Neural progenitor cell (in vitro differentiated cells): ENCODE results near the gene FRAS1. TPM values are rescaled to one million over a fixed set of nuclear protein-coding genes. Genes with fewer than 3 reads are reported as not detected.

Experiments used
- DNase-seq: peaks from one replicate; pipeline ENCODE4 v3.0.0-alpha.2; 2016; ENCODE audit warnings: low spot score
- H2AFZ ChIP-seq: fragments of 200-600 bp; sonication (generic); replicated peaks from 2 replicates; pipeline ENCODE4 v1.6.1; 2016; ENCODE audit warnings: antibody characterized with exemption
- H3F3A ChIP-seq: fragments of 200-600 bp; sonication (generic); 2 replicates; pipeline ENCODE4 v1.6.1; 2016; ENCODE audit warnings: antibody characterized with exemption, low read depth
- H3K27ac ChIP-seq: fragments of 200-600 bp; sonication (generic); 2 replicates; pipeline ENCODE4 v1.5.1; 2016; ENCODE audit warnings: mild to moderate bottlenecking
- H3K27me3 ChIP-seq: fragments of 200-600 bp; sonication (generic); 2 replicates; pipeline ENCODE4 v1.6.1; 2016; ENCODE audit warnings: mild to moderate bottlenecking, moderate library complexity
- H3K36me3 ChIP-seq: fragments of 200-600 bp; sonication (generic); 2 replicates; pipeline ENCODE4 v1.5.1; 2016
- H3K4me1 ChIP-seq: fragments of 200-600 bp; sonication (generic); 2 replicates; pipeline ENCODE4 v1.6.1; 2016; ENCODE audit warnings: mixed run types
- H3K4me2 ChIP-seq: fragments of 200-600 bp; sonication (generic); 2 replicates; pipeline ENCODE4 v1.6.1; 2016
- H3K4me3 ChIP-seq: fragments of 200-600 bp; sonication (generic); 2 replicates; pipeline ENCODE4 v1.5.1; 2016
- H3K79me2 ChIP-seq: fragments of 200-600 bp; sonication (generic); 2 replicates; pipeline ENCODE4 v1.6.1; 2016; ENCODE audit warnings: low read depth
- H3K9ac ChIP-seq: fragments of 200-600 bp; sonication (generic); 2 replicates; pipeline ENCODE4 v1.6.1; 2016
- H3K9me3 ChIP-seq: fragments of 200-600 bp; sonication (generic); 2 replicates; pipeline ENCODE4 v1.5.1; 2016; ENCODE audit warnings: low read depth
- H4K20me1 ChIP-seq: fragments of 200-600 bp; sonication (generic); 2 replicates; pipeline ENCODE4 v1.6.1; 2016; ENCODE audit warnings: low read depth
- H3K27ac Mint-ChIP-seq: 3 replicates; pipeline ENCODE4 v1.8.0; 2021; ENCODE audit warnings: mixed read lengths
- H3K27me3 Mint-ChIP-seq: 2 replicates; pipeline ENCODE4 v1.8.0; 2022; ENCODE audit warnings: low read depth, mild to moderate bottlenecking, inconsistent platforms, moderate library complexity, mixed read lengths; ENCODE audit not compliant: insufficient read depth
- H3K36me3 Mint-ChIP-seq: 3 replicates; pipeline ENCODE4 v1.8.0; 2021; ENCODE audit warnings: mixed read lengths
- H3K4me1 Mint-ChIP-seq: 3 replicates; pipeline ENCODE4 v1.8.0; 2021; ENCODE audit warnings: mixed read lengths
- H3K4me3 Mint-ChIP-seq: 3 replicates; pipeline ENCODE4 v1.8.0; 2021; ENCODE audit warnings: mild to moderate bottlenecking, moderate library complexity, mixed read lengths
- H3K9me3 Mint-ChIP-seq: 3 replicates; pipeline ENCODE4 v1.8.0; 2020; ENCODE audit warnings: mixed read lengths
- EZH2 ChIP-seq: fragments of 200-600 bp; sonication (generic); IDR thresholded peaks from 2 replicates; pipeline ENCODE4 v1.6.1; 2017; ENCODE audit warnings: antibody characterized with exemption, mild to moderate bottlenecking, moderate library complexity
- EZH2phosphoT487 ChIP-seq: fragments of 200-600 bp; sonication (generic); IDR thresholded peaks from 2 replicates; pipeline ENCODE4 v1.6.1; 2017; ENCODE audit warnings: antibody characterized with exemption
- total RNA-seq: library from RNA; depleted of rRNA; stranded (reverse); fragments of >200 nt; gene quantifications from 2 replicates; pipeline ENCODE4 v1.2.3, GENCODE V29; 2015; ENCODE audit warnings: low replicate concordance
- TF ChIP-seq, protein P1 (sequence below): fragments of 200-600 bp; sonication (generic); IDR thresholded peaks from 2 replicates; pipeline ENCODE4 v1.5.1; 2017; ENCODE audit warnings: antibody characterized with exemption, mild to moderate bottlenecking

FRAS1 gene
- total RNA-seq, 1 donor from 2014 or later = 21.3 TPM

DNA sequence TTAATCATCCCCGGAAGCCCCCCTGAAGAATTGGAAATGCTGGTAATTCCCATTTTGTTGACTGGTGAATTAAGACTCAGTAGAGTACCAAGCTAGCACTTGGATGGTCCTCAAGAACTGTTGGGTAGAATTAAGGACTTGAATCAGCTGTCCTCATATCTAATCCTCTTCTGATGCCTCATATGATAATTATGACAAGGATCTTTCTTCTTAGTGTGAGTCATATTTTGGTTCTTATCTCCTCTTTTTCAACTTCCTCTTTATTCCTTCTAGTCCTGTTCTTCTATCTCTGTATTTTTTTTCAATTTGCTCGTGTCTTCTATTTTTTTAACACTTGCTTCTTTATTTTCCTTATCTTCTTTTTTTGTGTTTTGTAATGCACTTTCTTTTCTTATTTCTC, 288.1 kb downstream of the FRAS1 start:
- no peak overlapping the region for H3K4me3 Mint-ChIP-seq
- peaks cover 2% of the 10 kb centered on the region for H3K27me3 Mint-ChIP-seq
- Histone ChIP-seq H3F3A (no peaks in the 10 kb centered on the region), H3K36me3 (no peaks in the 10 kb centered on the region), H3K4me2 (no peak overlapping the region), H2AFZ (no peak overlapping the region), H3K27ac (no peak overlapping the region), H3K4me1 (no peaks in the 10 kb centered on the region), H3K9me3 (no peaks in the 10 kb centered on the region), H3K27me3 (no peaks in the 10 kb centered on the region), H4K20me1 (no peaks in the 10 kb centered on the region), H3K4me3 (no peak overlapping the region), H3K9ac (no peak overlapping the region), H3K79me2 (no peaks in the 10 kb centered on the region)
- TF ChIP-seq, protein P1, sequence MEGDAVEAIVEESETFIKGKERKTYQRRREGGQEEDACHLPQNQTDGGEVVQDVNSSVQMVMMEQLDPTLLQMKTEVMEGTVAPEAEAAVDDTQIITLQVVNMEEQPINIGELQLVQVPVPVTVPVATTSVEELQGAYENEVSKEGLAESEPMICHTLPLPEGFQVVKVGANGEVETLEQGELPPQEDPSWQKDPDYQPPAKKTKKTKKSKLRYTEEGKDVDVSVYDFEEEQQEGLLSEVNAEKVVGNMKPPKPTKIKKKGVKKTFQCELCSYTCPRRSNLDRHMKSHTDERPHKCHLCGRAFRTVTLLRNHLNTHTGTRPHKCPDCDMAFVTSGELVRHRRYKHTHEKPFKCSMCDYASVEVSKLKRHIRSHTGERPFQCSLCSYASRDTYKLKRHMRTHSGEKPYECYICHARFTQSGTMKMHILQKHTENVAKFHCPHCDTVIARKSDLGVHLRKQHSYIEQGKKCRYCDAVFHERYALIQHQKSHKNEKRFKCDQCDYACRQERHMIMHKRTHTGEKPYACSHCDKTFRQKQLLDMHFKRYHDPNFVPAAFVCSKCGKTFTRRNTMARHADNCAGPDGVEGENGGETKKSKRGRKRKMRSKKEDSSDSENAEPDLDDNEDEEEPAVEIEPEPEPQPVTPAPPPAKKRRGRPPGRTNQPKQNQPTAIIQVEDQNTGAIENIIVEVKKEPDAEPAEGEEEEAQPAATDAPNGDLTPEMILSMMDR = no peak
- TF ChIP-seq EZH2 = no peak
- no peak for TF ChIP-seq EZH2phosphoT487
- H3K27ac Mint-ChIP-seq = no peak overlapping the region
- H3K36me3 Mint-ChIP-seq = peaks cover 9% of the 10 kb centered on the region
- no peaks in the 10 kb centered on the region for H3K9me3 Mint-ChIP-seq
- H3K4me1 Mint-ChIP-seq = no peaks in the 10 kb centered on the region
- no peak for DNase-seq

GRCh38 chr4:78346222-78346621, 289.1 kb downstream of the FRAS1 start:
- H2AFZ ChIP-seq = no peak overlapping the region
- no peak overlapping the region for H3K4me3 ChIP-seq
- no peak overlapping the region for H3K9ac ChIP-seq
- no peak overlapping the region for H3K4me3 Mint-ChIP-seq
- H3K27me3 Mint-ChIP-seq = peaks cover 1% of the 10 kb centered on the region
- no peaks in the 10 kb centered on the region for H3K9me3 Mint-ChIP-seq
- peaks cover 6% of the 10 kb centered on the region for H3K36me3 Mint-ChIP-seq
- H3K27ac ChIP-seq = no peak overlapping the region
- no peaks in the 10 kb centered on the region for H3K36me3 ChIP-seq
- no peaks in the 10 kb centered on the region for H3K9me3 ChIP-seq
- no peak for DNase-seq
- no peaks in the 10 kb centered on the region for H3K27me3 ChIP-seq
- no peaks in the 10 kb centered on the region for H4K20me1 ChIP-seq
- H3K4me2 ChIP-seq = no peak overlapping the region
- H3K27ac Mint-ChIP-seq = no peak overlapping the region
- no peaks in the 10 kb centered on the region for H3K4me1 ChIP-seq
- no peaks in the 10 kb centered on the region for H3K4me1 Mint-ChIP-seq
- no peaks in the 10 kb centered on the region for H3K79me2 ChIP-seq
- TF ChIP-seq EZH2 (no peak), EZH2phosphoT487 (no peak)
- TF ChIP-seq, protein P1 = no peak
- no peaks in the 10 kb centered on the region for H3F3A ChIP-seq

- Mint-ChIP-seq H3K9me3 (no peaks in the 10 kb centered on the region), H3K4me3 (no peak overlapping the region), H3K36me3 (peaks cover 3% of the 10 kb centered on the region), H3K27ac (no peak overlapping the region), H3K27me3 (no peaks in the 10 kb centered on the region), H3K4me1 (no peaks in the 10 kb centered on the region)
- Histone ChIP-seq H3K9ac (no peak overlapping the region), H3K36me3 (no peaks in the 10 kb centered on the region), H3K27ac (no peak overlapping the region), H3K4me1 (no peaks in the 10 kb centered on the region), H3K79me2 (no peaks in the 10 kb centered on the region), H3K9me3 (no peaks in the 10 kb centered on the region), H3K27me3 (no peaks in the 10 kb centered on the region), H3K4me3 (no peak overlapping the region), H3K4me2 (no peak overlapping the region), H2AFZ (no peak overlapping the region), H3F3A (no peaks in the 10 kb centered on the region), H4K20me1 (no peaks in the 10 kb centered on the region)
- TF ChIP-seq, protein P1 = no peak
- TF ChIP-seq EZH2 (no peak), EZH2phosphoT487 (no peak)
- DNase-seq = no peak
Measured at GRCh38 chr4:78347527-78347926, 290.4 kb downstream of the FRAS1 start.

DNA sequence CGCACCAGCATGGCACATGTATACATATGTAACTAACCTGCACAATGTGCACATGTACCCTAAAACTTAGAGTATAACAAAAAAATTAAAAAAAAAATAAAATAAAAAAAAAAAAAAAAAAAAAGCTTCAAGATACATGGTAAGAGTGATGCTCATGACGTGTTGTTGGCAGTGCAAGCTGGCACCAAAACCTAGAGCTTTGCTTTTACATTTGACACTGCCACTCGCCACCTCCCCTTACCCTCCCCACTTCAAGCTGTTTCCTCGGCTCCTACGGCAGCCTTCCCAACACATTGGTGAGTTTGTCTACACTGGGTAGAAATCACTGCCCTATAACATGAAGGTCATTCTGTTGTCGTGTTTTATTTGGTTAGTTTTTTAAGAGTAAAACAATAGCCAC, 296.8 kb downstream of the FRAS1 start:
- no peaks in the 10 kb centered on the region for H3K27me3 ChIP-seq
- no peak overlapping the region for H3K4me2 ChIP-seq
- H3K9ac ChIP-seq = no peak overlapping the region
- Mint-ChIP-seq H3K4me1 (peaks cover 3% of the 10 kb centered on the region), H3K27ac (no peak overlapping the region), H3K27me3 (no peaks in the 10 kb centered on the region), H3K4me3 (no peak overlapping the region), H3K9me3 (no peaks in the 10 kb centered on the region), H3K36me3 (no peaks in the 10 kb centered on the region)
- H3K4me1 ChIP-seq = peaks cover 14% of the 10 kb centered on the region
- H3K9me3 ChIP-seq = no peaks in the 10 kb centered on the region
- no peak for DNase-seq
- H4K20me1 ChIP-seq = no peaks in the 10 kb centered on the region
- TF ChIP-seq, protein P1 = no peak
- TF ChIP-seq EZH2phosphoT487 = no peak
- TF ChIP-seq EZH2 = no peak
- no peak overlapping the region for H2AFZ ChIP-seq
- H3F3A ChIP-seq = no peaks in the 10 kb centered on the region
- no peaks in the 10 kb centered on the region for H3K79me2 ChIP-seq
- no peak overlapping the region for H3K4me3 ChIP-seq
- no peak overlapping the region for H3K27ac ChIP-seq
- H3K36me3 ChIP-seq = no peaks in the 10 kb centered on the region
